Gastrocnemius medialis (tissue), 4 donors: ENCODE measurements around the gene MAPK13. TPM values are rescaled to one million over a fixed set of nuclear protein-coding genes. Genes with fewer than 3 reads are reported as not detected.

Experiments used
- ATAC-seq, 2 donors: fragments of 150-250 bp; one replicate each; pipeline ENCODE4 v1.9.1; 2016
- DNase-seq, 2 donors: peaks; one replicate each; pipeline ENCODE4 v3.0.0-alpha.2; 2019
- H3K27ac ChIP-seq, 4 donors: fragments of 200-600 bp; sonication (generic); 1 replicate in 1 of 4; 2 replicates in 3 of 4; pipeline ENCODE4 v1.5.1; 2016 to 2018; ENCODE audit warnings: mild to moderate bottlenecking in 2 of 4, moderate library complexity in 1 of 4
- H3K27me3 ChIP-seq, 3 donors: fragments of 200-600 bp; sonication (generic) in 2 of 3; 1 replicate in 1 of 3; 2 replicates in 2 of 3; pipeline versions ENCODE4 v1.5.1 to v1.6.0; 2016 to 2019; ENCODE audit warnings: mild to moderate bottlenecking in 1 of 3, moderate library complexity in 1 of 3
- H3K36me3 ChIP-seq, 2 donors: fragments of 200-600 bp; sonication (generic) in 1 of 2; one replicate each; pipeline ENCODE4 v1.5.1; 2017 to 2018
- H3K4me1 ChIP-seq, 2 donors: fragments of 200-600 bp; sonication (generic) in 1 of 2; one replicate each; pipeline ENCODE4 v1.5.1; 2016 to 2017; ENCODE audit warnings: mild to moderate bottlenecking in 2 of 2
- H3K4me3 ChIP-seq, 4 donors: fragments of 200-600 bp; sonication (generic) in 3 of 4; 1 replicate in 1 of 4; 2 replicates in 3 of 4; pipeline ENCODE4 v1.5.1; 2016 to 2019; ENCODE audit warnings: mild to moderate bottlenecking in 2 of 4
- H3K9me3 ChIP-seq, 3 donors: fragments of 200-600 bp; sonication (generic) in 2 of 3; 1 replicate in 1 of 3; 2 replicates in 2 of 3; pipeline ENCODE4 v1.5.1; 2016 to 2019
- POLR2A ChIP-seq, 2 donors: fragments of 450-650 bp; IDR thresholded peaks; one replicate each; pipeline ENCODE4 v1.6.1; 2017; ENCODE audit warnings: antibody characterized with exemption in 2 of 2, mild to moderate bottlenecking in 2 of 2, moderate library complexity in 2 of 2
- in situ Hi-C, 4 donors: fragments of 200-750 bp; cut with MboI; loops; one replicate each; pipeline versions ENCODE4 v1.15.0 to v1.8.0; 2017; ENCODE audit warnings: low sequenced_read_pairs in 4 of 4
- intact Hi-C: fragments of 100-400 bp; cut with DNase I; formaldehyde crosslinking; loops from one replicate; pipeline ENCODE4 v1.15.1; 2023; ENCODE audit warnings: low total_unique reads
- total RNA-seq, 4 donors: library from RNA; depleted of rRNA; stranded (reverse); fragments of >200 nt; gene quantifications; one replicate each; pipeline versions ENCODE4 v1.1.0 to v1.2.3, GENCODE V29; 2016
- TF ChIP-seq, protein P1 (sequence below), 5 experiments: fragments of 450-650 bp in 3 of 5; fragments of 200-600 bp in 2 of 5; sonication (generic) in 2 of 5; IDR thresholded peaks in 4 of 5; conservative IDR thresholded peaks in 1 of 5; 1 replicate in 4 of 5; 2 replicates in 1 of 5; pipeline ENCODE4 v1.5.1; 2016 to 2019; ENCODE audit warnings: antibody characterized with exemption in 5 of 5, mild to moderate bottlenecking in 3 of 5, moderate library complexity in 3 of 5

Gene MAPK13
- total RNA-seq, 4 donors from 2014 or later: 0.29 to 0.82 (median 0.64) TPM

DNA sequence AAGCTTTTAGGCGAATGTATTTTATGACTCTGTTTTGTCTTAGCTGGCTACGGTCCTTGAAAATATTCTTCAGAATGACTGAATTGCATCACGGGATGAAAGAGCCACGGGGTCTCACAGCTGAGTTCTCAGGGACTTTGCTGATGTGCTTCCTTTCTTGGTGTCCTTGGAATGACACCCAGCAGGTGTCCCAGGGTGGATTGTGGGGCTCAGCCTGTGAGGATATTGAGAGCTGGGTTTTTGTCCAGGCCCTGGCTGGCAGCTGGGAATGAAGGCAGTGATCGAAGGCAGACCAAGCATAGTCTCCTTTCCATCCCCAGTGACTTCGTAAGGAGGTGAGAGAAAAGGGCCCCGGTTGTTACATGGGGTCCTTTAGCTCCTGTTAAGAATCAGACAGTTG, 18.8 kb upstream of the MAPK13 start:
- H3K4me1 ChIP-seq: peaks cover 19 to 22% of the 10 kb centered on the region in 2 donors
- H3K9me3 ChIP-seq: no peaks in the 10 kb centered on the region
- intact Hi-C loops (no loop called here), in situ Hi-C loops (loop anchor here in 2 of 4 donors (10.0 to 25.0 kb wide), 2 partner anchors 83 to 251 kb away; partner anchors contain the start of gene BRPF3 (in 1 of the 2))
- peaks cover 4 to 46% of the 10 kb centered on the region in 2 donors for H3K36me3 ChIP-seq
- no peak for ATAC-seq
- H3K27ac ChIP-seq: no peak overlapping the region
- no peak overlapping the region for H3K4me3 ChIP-seq
- no peaks in the 10 kb centered on the region for H3K27me3 ChIP-seq
- no peak for TF ChIP-seq POLR2A (IDR thresholded peaks at IDR 0.05)
- TF ChIP-seq, protein P1, sequence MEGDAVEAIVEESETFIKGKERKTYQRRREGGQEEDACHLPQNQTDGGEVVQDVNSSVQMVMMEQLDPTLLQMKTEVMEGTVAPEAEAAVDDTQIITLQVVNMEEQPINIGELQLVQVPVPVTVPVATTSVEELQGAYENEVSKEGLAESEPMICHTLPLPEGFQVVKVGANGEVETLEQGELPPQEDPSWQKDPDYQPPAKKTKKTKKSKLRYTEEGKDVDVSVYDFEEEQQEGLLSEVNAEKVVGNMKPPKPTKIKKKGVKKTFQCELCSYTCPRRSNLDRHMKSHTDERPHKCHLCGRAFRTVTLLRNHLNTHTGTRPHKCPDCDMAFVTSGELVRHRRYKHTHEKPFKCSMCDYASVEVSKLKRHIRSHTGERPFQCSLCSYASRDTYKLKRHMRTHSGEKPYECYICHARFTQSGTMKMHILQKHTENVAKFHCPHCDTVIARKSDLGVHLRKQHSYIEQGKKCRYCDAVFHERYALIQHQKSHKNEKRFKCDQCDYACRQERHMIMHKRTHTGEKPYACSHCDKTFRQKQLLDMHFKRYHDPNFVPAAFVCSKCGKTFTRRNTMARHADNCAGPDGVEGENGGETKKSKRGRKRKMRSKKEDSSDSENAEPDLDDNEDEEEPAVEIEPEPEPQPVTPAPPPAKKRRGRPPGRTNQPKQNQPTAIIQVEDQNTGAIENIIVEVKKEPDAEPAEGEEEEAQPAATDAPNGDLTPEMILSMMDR (IDR thresholded peaks at IDR 0.05 in 4 of 5, conservative IDR thresholded peaks at IDR 0.05 in 1 of 5): no peak
- DNase-seq: no peak

DNA sequence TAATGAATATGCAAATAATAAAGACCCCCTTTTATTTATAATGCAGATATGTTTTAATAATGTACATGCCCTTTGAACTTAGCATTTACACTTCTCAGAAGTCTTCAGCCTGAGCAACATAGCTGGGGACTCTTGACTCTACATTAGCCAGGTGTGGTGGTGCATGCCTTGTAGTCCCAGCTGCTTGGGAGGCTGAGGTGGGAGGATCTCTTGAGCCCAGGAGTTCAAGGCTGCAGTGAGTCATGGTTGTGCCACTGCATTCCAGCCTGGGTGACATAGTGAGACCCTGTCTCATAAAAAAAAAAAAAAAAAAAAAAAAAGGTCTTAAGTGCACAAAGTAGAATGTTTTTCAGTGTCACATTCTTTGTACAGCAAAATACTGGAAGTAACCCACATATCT, 17.3 kb upstream of the MAPK13 start:
- H3K27ac ChIP-seq: no peak overlapping the region
- in situ Hi-C loops: loop anchor here in 2 of 4 donors (10.0 to 25.0 kb wide), 2 partner anchors 82 to 249 kb away; partner anchors contain the start of gene BRPF3 (in 1 of the 2)
- H3K27me3 ChIP-seq: no peaks in the 10 kb centered on the region
- DNase-seq (no peak), ATAC-seq (no peak)
- intact Hi-C loops: no loop called here
- H3K36me3 ChIP-seq: peaks cover 4 to 38% of the 10 kb centered on the region in 2 donors
- TF ChIP-seq POLR2A (IDR thresholded peaks at IDR 0.05): no peak
- TF ChIP-seq, protein P1 (IDR thresholded peaks at IDR 0.05 in 4 of 5, conservative IDR thresholded peaks at IDR 0.05 in 1 of 5): no peak
- no peak overlapping the region for H3K4me3 ChIP-seq
- no peaks in the 10 kb centered on the region for H3K9me3 ChIP-seq
- H3K4me1 ChIP-seq: peaks cover 19 to 25% of the 10 kb centered on the region in 2 donors

DNA sequence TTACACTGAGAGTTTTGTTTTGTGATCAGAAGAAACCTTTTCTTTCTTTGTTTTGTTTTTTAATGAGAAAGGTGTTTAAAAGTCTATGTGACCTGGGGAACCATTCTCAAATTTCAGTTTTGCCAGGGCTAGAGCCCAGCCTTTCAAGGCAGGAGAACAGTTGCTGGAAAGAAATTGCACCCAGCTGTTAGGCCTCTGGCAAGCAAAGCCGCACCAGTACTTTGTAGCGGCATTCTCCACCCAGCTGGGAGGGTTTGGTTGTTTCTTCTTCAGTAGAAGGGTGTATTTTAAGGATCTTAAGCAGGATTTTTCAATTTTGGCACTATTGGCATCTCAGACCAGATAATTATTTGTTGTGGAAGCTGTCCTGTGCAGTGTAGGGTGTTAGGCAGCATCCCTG, 16.6 kb upstream of the MAPK13 start:
- DNase-seq (no peak), ATAC-seq (peak; percentile 45 to 52)
- Histone ChIP-seq H3K9me3 (no peaks in the 10 kb centered on the region), H3K4me1 (peaks cover 19 to 31% of the 10 kb centered on the region in 2 donors), H3K27ac (peak overlapping the region in 3 of 4 donors; percentile 21 to 41 (median 31)), H3K4me3 (no peak overlapping the region), H3K27me3 (no peaks in the 10 kb centered on the region), H3K36me3 (peaks cover 4 to 31% of the 10 kb centered on the region in 2 donors)
- in situ Hi-C loops: loop anchor here in 2 of 4 donors (10.0 to 25.0 kb wide), 2 partner anchors 81 to 249 kb away; partner anchors contain the start of gene BRPF3 (in 1 of the 2)
- no peak for TF ChIP-seq POLR2A (IDR thresholded peaks at IDR 0.05)
- TF ChIP-seq, protein P1 (IDR thresholded peaks at IDR 0.05 in 4 of 5, conservative IDR thresholded peaks at IDR 0.05 in 1 of 5): no peak
- intact Hi-C loops: no loop called here

DNA sequence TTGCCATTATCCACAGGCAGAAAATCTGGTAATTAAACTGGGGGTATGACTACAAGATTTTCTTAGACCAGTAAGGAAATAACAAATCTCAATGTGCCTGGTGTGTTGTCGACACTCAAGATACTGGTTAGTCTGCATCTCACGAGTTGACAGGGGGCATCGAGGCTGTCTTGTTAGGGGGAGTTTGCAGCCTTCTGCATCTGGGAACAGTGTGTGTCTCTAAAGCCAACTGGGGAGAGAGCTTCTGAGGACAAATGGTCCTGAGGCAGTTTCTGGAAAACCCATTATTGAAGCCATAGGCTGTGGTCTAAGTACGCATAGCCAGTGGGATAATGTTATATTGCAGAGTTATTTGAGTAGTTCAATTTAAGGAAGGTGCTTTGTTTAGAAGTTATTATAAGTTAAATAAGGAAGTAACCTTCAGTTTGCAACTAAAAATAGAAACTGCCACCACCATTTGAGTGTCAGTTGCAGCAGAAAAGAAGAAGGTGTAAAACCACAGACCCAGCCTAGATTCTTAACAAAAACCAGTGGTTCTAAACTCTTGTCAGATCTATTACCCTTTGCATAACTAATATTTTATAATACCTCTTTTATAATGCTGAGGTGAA, 15.4 kb upstream of the MAPK13 start:
- H3K27ac ChIP-seq: peak overlapping the region in 1 of 4 donors; percentile 6
- in situ Hi-C loops: loop anchor here in 2 of 4 donors (10.0 to 25.0 kb wide), 2 partner anchors 80 to 247 kb away; partner anchors contain the start of gene BRPF3 (in 1 of the 2)
- DNase-seq (no peak), ATAC-seq (no peak)
- intact Hi-C loops: no loop called here
- peaks cover 0 to 19% of the 10 kb centered on the region in 2 donors for H3K36me3 ChIP-seq
- no peaks in the 10 kb centered on the region for H3K27me3 ChIP-seq
- no peak for TF ChIP-seq POLR2A (IDR thresholded peaks at IDR 0.05)
- TF ChIP-seq, protein P1 (IDR thresholded peaks at IDR 0.05 in 4 of 5, conservative IDR thresholded peaks at IDR 0.05 in 1 of 5): no peak
- no peak overlapping the region for H3K4me3 ChIP-seq
- H3K4me1 ChIP-seq: peaks cover 19 to 34% of the 10 kb centered on the region in 2 donors
- H3K9me3 ChIP-seq: no peaks in the 10 kb centered on the region
